HL-60/S4 (cell line): ENCODE results near the gene ZFP62.
"Not testable (repeated sequence)": the region's sequence is repeated elsewhere in the genome, so short reads cannot be mapped to it uniquely, and the experiment has no call there.

Source experiments
- in situ Hi-C: fragments of 300-500 bp; cut with MboI; formaldehyde crosslinking; loops from 2 replicates; pipeline ENCODE4 v1.14.3; 2022; ENCODE audit warnings: low sequenced_read_pairs

Gene ZFP62

DNA sequence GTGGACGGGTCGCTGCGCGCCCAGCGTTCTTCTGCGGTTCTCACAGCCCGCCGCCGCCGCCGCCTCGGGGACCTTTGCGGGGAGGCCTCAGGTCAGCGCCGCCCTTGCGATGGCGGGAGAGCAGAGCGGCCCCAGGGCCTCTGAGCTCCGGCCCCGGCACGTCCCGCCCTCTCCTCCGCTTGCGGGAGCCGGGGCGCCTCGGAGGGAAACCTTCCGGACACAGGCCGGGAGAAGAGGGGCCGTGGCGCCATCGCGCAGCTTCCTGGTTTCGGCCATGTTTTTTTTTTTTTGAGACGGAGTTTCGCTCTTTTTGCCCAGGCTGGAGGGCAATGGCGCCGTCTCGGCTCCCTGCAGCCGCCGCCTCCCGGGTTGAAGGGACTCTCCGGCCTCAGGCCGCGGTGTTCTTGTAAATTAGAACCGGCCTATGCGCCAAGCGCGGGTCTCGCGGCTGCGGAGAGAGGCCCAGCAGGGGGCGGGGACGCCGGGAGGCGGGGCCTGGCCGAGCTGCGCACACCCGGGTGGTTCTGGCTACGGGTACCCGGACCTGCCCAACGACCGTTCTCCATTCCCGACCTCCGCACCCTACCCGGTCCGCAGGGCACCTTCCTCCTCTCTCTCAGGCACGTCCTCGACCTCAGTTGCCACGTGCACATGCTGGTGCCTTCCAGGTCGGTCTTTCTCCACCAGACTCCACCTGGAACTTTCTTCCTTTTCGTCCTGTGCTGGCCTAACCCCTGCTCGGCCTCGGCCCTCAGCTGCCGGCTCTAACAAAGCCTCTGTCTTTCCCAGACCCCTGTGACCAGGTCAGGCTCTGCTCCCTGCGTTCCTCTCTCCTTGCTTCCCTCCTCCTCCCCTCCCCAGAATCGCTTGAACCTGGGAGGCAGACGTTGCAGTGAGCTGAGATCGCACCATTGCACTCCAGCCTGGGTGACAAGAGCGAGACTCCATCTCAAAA, 29.7 kb downstream of the ZFP62 start:
- in situ Hi-C loops, result no loop called here

DNA sequence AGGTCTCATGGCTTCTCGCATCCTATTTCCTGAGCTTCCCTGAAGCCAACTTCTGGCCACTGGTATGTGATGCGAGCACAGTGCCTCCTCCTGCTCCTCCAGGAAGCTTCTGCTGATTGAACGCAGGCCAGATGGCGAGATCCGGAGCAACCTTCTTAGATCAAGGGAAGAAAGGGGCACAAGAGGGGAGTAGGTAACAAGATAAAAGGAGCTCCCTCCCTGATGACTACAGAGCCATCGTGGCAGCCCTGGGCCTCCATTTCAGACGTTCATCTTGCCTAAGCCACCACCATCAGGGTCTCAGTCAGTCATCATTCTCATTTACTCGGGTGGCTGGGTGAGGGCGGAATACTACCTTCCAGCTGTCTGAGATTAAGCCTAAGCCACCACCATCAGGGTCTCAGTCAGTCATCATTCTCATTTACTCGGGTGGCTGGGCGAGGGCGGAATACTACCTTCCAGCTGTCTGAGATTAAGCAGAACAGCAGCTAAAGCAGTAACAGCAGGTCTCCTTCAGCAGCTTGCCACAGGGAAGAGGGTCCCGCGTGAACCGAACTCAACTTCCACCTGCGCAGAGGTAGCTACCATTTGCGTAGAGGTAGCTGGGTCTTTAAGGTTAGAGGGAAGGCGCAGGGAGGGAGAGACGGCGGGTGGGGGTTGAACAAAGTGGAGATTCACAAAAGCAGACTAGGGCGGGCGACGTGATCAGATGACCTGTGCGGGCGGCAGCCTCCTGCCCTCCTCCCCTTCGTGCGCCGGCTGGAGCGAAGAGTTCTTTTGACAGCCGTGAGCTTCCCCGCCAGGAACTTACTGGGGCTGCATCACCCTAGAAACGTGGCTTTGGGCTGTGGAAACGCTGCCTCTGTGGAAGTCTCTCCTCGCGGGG, 30.6 kb downstream of the ZFP62 start:
- in situ Hi-C loops, result no loop called here

DNA sequence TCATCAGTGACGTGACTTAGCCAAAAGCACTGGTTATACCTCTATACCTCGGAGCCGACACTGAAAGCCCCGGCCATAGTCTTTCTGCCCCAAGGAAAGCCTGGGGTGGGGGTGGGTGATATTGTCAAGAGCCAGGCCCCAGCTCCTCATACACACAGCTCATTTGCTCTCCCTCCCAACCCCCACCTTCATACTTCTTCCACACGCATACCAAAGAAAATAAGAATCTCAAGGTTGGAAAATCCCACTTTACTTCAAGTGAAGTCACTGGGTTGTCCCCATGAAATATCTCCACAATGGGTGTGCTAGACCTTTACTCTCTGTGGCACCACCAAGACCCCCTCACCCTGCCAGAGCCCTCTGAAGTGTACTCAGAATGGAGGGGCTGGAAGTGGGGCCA, 31.4 kb downstream of the ZFP62 start:
- in situ Hi-C loops, result no loop called here

DNA sequence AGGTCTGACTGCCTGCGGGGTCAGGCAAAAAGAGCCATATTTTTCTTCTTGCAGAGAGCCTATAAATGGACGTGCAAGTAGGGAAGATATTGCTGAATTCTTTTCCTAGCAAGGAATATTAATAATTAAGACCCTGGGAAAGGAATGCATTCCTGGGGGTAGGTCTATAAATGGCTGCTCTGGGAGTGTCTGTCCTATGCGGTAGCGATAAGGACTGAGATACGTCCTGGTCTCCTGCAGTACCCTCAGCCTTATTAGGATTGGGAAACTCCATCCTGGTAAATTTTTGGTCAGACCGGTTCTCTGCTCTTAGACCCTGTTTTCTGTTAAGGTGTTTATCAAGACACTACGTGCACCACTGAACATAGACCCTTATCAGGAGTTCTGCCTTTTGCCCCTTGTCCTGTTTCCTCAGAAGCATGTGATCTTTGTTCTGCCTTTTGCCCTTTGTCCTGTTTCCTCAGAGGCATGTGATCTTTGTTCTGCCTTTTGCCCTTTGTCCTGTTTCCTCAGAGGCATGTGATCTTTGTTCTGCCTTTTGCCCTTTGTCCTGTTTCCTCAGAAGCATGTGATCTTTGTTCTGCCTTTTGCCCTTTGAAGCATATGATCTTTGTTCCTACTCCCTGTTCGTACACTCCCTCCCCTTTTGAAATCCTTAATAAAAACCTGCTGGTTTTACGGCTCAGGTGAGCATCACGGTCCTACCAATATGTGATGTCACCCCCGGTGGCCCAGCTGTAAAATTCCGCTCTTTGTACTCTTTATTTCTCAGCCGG, 32.1 kb downstream of the ZFP62 start:
- in situ Hi-C loops, result not testable (repeated sequence)

DNA sequence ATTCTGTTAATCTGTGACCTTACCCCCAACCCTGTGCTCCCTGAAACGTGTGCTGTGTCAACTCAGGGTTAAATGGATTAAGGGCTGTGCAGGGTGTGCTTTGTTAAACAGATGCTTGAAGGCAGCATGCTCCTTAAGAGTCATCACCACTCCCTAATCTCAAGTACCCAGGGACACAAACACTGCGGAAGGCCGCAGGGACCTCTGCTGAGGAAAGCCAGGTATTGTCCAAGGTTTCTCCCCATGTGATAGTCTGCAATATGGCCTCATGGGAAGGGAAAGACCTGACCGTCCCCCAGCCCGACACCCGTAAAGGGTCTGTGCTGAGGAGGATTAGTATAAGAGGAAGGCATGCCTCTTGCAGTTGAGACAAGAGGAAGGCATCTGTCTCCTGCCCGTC, 33.7 kb downstream of the ZFP62 start:
- in situ Hi-C loops, result not testable (repeated sequence)

DNA sequence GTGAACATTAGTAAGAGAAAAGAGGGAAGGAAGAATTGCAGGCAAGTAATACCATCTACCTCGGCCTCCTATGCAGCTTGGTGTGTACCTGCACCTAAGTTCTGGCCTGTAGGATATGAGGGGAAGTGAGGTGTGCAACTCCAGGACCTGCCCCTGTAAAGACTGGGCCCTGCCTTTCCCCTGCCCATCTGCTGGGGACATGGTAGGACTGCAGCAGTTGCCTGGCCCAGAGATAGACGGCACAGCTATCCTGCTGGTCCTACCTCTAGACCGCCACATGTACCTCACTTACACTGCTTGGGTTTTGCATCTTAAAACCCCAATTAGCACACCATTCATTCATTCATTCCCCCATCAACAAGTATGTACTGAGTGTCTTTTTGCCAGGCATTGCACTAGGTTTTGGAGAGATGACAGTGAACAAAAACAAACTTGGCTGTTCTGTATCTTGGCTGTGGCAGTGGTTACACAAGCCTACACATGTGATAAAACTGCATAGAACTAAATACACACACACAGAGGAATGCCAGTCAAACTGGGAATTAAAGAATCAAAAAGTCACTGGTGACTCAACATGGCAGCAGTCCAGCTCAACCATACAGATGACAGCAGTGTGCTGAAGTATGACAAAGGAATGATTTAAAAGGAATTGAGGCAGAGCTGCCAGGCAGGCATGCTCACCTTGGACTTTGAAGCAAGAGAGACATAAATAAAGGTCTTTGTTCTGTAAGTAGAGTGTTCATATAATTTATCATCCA, 35.1 kb downstream of the ZFP62 start:
- in situ Hi-C loops, result no loop called here

DNA sequence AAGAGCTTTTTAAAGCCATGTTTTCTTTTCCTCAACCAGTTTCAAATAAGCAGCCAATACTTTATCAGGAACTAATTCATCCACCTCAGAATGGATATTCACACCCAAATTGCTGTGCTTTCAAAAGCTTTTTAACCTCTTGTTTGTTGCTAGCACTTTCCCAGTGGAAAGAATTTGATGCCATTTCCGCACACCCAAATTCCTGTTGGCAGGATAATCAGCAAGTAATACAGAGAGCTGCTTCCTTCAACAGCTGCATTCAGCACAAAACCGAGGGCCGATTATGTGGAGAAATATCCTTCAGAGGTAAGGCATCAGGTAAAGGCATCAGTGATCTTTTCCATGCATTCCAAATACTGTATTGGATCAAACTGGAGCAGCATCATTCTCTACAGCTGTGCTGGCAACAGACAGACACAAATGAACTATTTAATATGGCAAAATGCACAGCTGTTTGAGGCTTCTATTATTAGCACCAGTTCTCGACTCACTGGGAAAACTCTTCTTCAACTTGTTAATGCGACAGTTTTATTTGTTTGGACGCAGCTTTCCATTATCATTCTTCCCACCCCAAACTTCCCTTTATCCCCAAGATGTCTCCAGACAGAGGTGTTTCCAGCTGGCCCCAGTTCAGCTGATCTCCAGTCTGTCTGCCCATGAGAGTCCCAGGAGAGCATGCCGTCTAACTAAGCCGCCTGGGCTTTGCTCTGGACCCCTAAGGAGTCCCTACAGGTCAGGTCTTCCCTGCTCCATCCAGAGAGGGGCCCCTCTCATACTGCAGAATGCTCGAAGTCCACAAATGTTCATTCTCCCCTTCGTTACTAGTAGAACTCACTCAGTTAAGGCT, 36.2 kb downstream of the ZFP62 start:
- in situ Hi-C loops, result no loop called here

DNA sequence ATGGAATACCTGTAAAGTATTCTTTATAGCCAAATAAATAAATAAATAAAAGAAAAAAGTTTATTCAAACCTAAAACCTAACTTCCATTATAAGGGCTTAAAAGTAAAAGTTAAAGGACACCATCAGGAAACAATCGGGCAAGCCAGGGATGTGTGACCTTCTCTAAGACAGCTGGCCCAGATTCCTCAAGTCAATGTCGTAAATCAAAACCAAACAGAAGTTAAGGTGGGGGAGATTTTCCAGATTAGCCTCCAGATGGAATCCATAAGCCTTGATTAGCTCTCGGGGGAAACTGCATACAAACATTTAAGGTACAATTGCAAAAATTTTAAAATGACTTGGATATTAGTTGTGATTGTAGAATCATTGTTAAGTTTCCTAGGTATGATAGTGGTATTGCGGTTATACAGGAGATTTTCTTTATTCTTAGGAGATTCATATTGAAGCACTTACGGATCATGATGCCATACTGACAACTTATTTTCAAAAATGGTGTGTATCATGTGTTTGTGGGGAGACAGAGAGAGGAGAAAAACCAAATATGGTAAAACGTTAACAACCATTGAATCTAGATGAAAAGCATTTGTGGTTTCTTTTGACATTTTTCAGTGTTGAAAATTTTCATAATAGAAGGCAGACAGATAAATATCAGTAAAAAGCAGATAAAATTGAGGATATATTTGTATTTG, 37.0 kb downstream of the ZFP62 start:
- in situ Hi-C loops, result no loop called here

DNA sequence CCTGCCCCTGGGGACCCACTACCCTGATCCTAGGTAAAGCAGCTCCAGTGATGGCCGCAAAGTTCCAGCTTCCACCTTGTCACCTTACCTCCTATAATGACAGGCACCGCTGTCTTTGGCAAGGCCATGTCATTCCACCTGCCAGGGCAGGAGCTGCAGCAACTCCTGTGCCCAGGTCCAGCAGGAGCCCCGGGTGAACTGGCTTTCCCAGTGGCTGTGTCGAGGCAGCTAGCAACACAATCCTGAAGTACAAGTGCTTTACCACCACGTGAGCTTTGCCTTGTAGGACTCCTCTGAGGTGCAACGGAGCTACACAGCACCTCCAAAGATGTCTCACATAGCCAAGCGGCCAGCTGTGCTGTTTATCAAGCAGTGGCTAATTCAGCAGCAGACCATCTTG, 37.7 kb downstream of the ZFP62 start:
- in situ Hi-C loops, result no loop called here

DNA sequence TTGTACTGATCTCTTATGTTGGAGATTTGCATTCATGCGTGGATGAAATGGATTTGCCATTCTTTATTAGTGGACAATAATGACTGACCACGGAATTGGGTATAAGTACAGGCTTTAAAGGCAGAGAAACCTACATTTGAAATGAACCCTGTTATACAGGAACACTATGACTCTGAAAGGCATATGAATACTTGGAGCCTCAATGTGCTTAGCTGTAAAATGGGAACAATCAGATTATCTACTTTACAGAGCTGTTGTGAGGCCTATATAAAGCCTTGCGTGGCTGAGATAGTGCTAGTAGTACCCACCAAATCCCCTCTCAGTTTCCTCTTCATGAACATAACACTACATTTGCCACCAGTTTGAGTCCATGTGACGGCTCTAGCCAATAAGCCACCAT, 39.5 kb downstream of the ZFP62 start:
- in situ Hi-C loops, result no loop called here

DNA sequence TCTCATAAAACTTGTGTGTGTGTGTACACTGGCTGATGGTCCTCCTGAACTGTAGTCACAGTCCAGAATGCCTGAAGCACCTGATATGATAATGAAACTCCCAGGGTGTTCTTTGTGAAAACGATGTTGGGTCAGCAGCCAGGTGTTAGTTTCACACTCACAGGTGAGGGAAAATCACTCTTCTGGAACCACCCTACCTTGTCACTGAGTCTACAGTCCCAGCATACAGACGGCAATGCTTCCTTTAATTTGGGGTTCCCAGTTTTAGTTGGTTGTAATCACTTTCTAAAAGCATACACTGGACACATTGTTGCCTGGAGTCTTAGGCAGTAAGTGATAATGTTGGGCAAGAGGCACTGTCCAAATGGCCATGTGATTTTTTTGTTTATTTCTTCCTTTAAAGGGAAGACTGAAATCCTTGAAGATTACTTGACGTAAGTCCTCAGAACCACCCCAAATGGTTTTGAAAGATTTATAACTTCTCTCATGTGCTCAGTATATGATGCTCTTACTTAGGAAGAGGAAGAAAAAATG, 40.2 kb downstream of the ZFP62 start:
- in situ Hi-C loops, result no loop called here

DNA sequence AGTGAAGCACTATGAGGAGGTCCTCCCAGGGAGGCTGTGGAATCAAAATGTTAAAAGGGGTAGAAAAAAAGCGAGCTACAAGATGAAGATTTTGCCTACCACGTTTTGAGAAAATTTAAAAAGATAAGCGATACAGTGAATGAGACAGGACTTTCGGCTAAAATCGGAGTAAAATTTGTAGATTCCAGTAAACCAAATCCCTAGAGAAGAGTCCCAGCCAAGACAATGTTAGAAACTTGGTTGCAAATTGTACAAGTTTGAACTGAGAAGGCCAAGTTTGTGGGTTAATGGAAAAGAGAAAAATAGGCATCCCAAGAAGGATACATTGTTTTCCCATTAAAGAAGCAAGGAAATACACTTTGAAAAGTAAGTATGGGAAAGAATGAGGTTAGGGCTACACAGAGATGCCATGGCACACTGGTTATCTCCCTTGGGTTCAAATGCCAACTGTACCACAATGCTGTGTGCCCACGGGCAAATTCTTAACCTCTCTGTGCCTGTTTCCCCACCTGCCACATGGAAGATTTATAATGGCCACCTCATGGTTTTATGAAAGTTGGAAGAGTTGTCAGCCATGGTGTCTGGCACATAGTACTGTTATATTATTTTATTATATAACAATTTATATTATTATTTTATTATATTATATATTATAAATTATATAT, 42.3 kb downstream of the ZFP62 start:
- in situ Hi-C loops, result no loop called here

DNA sequence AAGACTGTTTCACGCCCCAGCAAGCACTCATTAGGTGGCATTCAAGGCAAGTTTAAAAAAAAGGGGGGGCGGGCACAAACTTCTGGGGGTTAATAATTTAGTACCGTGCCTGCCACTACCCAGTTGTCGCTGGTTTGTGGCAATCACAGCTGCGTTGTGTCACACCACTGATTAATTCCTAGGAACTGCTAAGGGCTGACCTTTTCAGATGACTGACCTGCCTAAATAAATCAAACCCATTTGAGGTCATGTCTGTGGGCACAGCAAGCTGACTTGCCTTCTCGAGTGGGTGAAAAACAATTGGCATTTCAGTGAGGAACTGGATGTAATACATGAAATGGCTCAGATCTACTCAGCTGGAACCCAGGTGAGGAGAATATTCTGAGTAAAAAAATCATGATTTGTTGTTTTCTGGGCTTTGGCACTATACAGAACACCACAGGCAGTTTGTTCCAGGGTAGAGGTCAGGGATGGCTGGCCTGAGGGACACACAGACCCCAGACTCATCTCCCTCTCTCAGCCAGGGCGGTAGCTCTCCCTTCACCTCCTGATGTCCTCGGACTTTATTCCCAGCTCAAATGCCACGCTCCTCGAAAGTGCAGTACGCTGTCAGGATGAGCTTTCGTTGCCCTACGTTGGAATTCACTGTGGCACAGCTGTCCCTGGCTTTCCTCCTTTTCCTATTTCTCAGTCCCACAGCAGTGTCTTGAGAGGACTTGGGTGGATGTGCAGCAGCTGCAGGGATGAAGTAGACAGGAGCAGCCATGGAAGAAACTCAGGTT, 43.0 kb downstream of the ZFP62 start:
- in situ Hi-C loops, result no loop called here

DNA sequence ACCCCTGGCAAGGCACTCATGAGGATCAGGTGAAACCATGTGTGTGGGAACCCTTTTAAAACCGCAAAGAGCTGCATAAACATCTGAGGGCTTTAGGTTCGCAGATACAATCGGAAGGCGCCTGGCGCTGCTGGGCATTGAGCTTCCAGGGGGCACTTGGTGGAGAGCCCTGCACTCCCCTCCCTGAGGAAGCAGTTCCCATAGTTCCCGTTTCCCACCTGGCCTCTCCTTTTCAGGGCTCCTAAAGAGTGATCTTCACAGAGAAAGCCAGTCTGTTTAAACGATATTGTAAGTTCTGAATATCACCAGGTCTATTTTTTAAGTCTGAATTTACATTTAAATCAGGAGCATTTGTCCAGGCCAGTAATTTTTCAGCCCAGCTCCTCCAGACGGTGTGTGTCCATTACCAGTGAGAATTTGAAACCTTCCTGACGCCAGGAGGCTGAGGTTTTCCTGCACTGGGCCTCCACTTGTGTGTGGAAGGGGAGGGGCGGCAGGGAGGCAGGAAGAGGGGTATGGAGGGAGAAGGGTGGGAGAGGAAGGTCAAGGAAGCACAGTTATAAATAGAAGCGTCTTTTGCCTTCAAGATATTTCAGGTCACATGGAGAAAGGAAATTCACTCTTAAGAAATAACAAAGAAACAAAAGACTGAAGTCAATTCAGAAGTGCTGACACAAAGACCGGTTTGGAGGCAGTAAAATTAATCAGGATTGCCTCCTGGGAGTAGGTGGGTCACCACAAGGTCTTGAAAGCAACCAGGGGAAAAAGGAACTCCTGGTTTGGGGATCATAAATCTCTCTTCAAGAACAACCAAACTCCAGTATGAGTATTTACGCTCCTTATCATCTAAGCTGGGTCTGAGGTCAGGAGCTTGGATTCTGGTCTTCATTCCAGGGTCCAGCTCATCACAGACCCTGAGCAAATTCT, 44.2 kb downstream of the ZFP62 start:
- in situ Hi-C loops, result no loop called here

DNA sequence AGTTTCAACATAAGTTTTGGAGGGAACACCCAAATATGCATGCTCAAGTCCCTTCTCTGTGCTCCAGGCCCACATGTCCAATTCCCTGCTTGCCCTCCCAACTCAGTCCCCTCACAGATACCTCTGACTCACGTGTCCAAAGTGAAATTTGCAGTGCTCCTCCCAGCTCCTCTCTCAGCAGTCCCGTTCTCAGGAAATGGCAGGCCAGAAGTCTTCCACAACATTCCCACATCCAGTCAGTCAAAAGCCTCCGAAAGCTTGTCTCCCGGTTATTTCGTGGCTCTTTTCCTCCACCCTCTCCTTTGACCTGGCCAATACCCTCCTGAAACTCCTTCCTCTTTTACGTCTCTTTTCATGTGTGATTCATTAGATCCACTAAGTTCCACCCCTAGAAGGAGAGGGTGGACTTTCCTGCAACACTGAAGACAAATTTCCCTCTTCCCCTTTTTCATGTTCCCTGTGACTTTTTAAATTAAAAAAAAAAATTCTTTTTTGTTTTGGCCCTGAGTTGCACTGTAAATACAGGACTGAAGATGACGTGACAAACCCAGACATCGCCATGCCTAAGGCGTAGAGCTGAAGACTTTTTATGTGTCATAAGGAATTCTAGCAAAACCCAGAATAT, 45.7 kb downstream of the ZFP62 start:
- in situ Hi-C loops, result no loop called here

DNA sequence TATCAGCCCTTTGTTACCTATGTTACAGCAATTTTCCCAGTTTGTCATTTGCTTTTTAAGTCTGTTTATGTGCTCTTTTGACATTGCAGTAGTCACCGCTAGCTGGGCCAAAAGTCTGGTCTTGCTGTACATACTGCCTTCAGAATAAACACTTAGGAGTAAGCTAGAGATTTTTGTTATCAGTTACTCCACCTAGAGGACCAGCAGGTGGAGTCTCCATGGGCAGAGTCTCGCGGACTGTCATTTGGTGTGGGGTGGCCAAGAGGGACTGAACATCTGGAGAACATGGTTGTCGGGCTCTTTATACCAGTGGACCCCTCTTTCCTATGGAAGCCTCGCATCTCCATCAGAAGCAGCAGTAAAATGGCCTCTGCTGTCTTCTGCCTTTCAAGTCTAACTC, 47.7 kb downstream of the ZFP62 start:
- in situ Hi-C loops, result no loop called here
